Motor neuron (in vitro differentiated cells): ENCODE measurements around the gene STRIP2. TPM values are rescaled to one million over a fixed set of nuclear protein-coding genes. Genes with fewer than 3 reads are reported as not detected.
"Not testable (repeated sequence)": the region's sequence is repeated elsewhere in the genome, so short reads cannot be mapped to it uniquely, and the experiment has no call there.

ENCODE experiments used
- ATAC-seq, 8 experiments: fragments of 200-7000 bp; cut with Tn5 transposase; replicated peaks in 6 of 8; 2 replicates each; pipeline ENCODE4 v1.8.0; 2021; ENCODE audit warnings: mild to moderate bottlenecking in 8 of 8, moderate library complexity in 8 of 8
- H3K27ac ChIP-seq, 2 donors: fragments of 250-450 bp; sonication (Bioruptor Pico); 2 replicates each; pipeline ENCODE4 v1.9.0; 2021; ENCODE audit warnings: antibody characterized with exemption in 2 of 2, mild to moderate bottlenecking in 2 of 2, moderate library complexity in 1 of 2
- H3K4me1 ChIP-seq, 2 donors: fragments of 250-450 bp; sonication (Bioruptor Pico); replicated peaks in 1 of 2; 2 replicates each; pipeline ENCODE4 v1.6.1; 2021; ENCODE audit warnings: antibody characterized with exemption in 2 of 2, mild to moderate bottlenecking in 2 of 2, moderate library complexity in 1 of 2
- H3K4me3 ChIP-seq, 5 donors: fragments of 250-450 bp; sonication (Bioruptor Pico); 2 replicates each; pipeline ENCODE4 v1.9.0; 2021; ENCODE audit warnings: antibody characterized with exemption in 5 of 5, mild to moderate bottlenecking in 5 of 5, moderate library complexity in 4 of 5
- WGBS, 10 experiments: fragments of 450-650 bp; shearing (Covaris generic); methylation state at CpG; one replicate each; pipeline ENCODE4 v1.0.0; 2022; 5-methylcytosine and 5-hydroxymethylcytosine counted together
- in situ Hi-C, 9 experiments: fragments of 400-800 bp; cut with MboI; loops; one replicate each; pipeline ENCODE4 v1.15.0; 2021; ENCODE audit warnings: low sequenced_read_pairs in 9 of 9, low pct_unique_long_range_greater_than_20kb in 2 of 9; ENCODE audit not compliant: unreplicated experiment in 9 of 9
- total RNA-seq, 8 experiments: library from RNA; unstranded; fragments of 300-600 nt; gene quantifications; 2 replicates each; pipeline versions ENCODE4 v1.2.3 to v1.2.4, GENCODE V29; 2022

Gene STRIP2
- total RNA-seq, 8 experiments from 2014 or later = 1.2 to 41.1 (median 2.6) TPM

- Histone ChIP-seq H3K27ac (no peak overlapping the region), H3K4me1 (no peaks in the 10 kb centered on the region), H3K4me3 (no peak overlapping the region)
- 67 to 100% (median 100%) methylated on average over 1 of the region's 1 CpG; no CpG with 5 or more reads in 5 of the 10 experiments for WGBS, 10 experiments
- peak in 3 of 8 experiments; percentile 25 to 58 (median 49) for ATAC-seq
- in situ Hi-C loops = loop anchor here in 4 of 9 experiments (25.0 kb wide), 1 partner anchor 256 kb away; no protein-coding TSS in a partner anchor
Measured at GRCh38 chr7:129468087-129468486, 33.9 kb downstream of the STRIP2 start.

DNA sequence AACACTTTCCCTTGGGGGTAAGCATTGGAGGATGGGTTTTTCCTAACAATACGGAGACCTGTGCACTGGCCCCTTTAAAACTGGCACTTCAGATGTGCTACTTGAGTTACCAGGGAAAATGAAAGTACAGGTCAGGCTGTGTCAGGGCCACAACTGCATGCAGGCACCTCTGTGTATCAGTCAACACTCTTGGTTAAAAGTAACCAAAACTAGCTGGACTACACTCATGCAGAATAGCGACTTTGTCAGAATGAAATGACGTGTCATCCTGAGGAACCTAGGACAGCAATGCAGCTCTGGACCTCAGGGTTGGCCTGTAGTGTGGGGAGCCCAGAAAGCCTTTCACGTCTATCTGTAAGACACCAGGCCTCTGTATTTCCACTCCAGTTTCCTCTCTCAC is 34.3 kb downstream of the STRIP2 start:
- in situ Hi-C loops = loop anchor here in 4 of 9 experiments (25.0 kb wide), 1 partner anchor 256 kb away; no protein-coding TSS in a partner anchor
- 80 to 100% (median 92%) methylated on average over 1 to 2 of the region's 4 CpGs; no CpG with 5 or more reads in 5 of the 10 experiments for WGBS, 10 experiments
- Histone ChIP-seq H3K27ac (no peak overlapping the region), H3K4me1 (no peaks in the 10 kb centered on the region), H3K4me3 (no peak overlapping the region)
- no peak for ATAC-seq

DNA sequence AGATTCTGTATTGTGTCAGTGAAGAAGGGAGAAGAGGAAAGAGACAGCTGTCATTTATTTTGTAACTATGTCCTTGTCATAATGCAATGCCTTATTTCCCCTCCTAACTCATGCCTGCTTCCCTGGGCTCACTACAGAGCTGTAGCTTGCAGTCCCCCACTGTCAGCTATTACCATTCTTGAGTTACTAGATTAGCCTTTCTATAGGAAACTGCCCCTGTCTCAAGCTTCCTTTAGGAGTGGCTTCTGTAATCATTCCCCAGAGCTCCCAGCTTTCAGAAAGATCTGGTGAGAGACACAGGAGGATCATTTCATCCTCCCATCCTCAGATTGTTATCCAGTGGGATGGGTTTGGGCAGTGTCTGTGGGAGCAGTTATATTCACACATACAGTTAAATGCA is 35.7 kb downstream of the STRIP2 start:
- Histone ChIP-seq H3K4me1 (no peaks in the 10 kb centered on the region), H3K4me3 (no peak overlapping the region), H3K27ac (no peak overlapping the region)
- ATAC-seq = no peak
- in situ Hi-C loops = loop anchor here in 5 of 9 experiments (10.0 to 25.0 kb wide), 3 partner anchors 105 to 258 kb away; partner anchors contain the start of gene AHCYL2 (in 1 of the 5)

- 11 to 100% (median 71%) methylated on average over 1 of the region's 1 CpG; no CpG with 5 or more reads in 6 of the 10 experiments for WGBS, 10 experiments
- no peak for ATAC-seq
- no peaks in the 10 kb centered on the region for H3K4me1 ChIP-seq
- H3K4me3 ChIP-seq = no peak overlapping the region
- no peak overlapping the region for H3K27ac ChIP-seq
- in situ Hi-C loops = loop anchor here in 5 of 9 experiments (10.0 to 25.0 kb wide), 3 partner anchors 106 to 258 kb away; partner anchors contain the start of gene AHCYL2 (in 1 of the 5)
Measured at GRCh38 chr7:129470411-129470810, 36.2 kb downstream of the STRIP2 start.

DNA sequence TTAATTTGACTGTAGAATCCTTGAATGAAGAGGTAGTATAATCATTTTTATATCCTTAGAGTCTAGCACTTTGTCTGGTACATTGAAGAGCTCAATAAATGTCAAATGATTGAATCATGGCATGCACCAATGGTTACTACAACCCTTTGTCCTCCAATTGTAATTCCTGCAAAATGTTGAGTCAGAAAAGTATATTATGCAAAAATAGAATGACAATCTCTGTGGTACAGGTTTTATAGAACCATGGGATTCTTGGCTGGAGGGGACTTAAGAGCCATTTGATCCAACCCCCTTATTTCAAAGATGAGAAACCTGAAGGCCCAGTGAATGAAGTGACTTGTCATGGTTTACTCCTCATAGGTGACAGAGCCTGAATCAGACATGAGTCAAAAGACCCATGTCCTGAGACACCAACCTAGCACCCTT is 37.2 kb downstream of the STRIP2 start:
- Histone ChIP-seq H3K4me1 (no peaks in the 10 kb centered on the region), H3K27ac (no peak overlapping the region), H3K4me3 (no peak overlapping the region)
- ATAC-seq = no peak
- in situ Hi-C loops = loop anchor here in 5 of 9 experiments (10.0 to 25.0 kb wide), 3 partner anchors 107 to 259 kb away; partner anchors contain the start of gene AHCYL2 (in 1 of the 5)

DNA sequence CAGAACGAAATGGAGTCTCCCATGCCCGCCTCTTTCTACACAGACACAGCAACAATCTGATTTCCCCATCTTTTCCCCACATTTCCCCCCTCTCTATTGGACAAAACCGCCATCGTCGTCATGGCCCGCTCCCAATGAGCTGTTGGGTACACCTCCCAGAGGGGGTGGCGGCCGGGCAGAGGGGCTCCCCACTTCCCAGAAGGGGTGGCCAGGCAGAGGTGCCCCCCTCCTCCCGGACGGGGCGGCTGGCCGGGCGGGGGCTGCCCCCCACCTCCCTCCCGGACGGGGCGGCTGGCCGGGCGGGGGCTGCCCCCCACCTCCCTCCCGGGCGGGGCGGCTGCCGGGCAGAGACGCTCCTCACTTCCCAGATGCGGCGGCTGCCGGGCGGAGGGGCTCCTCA is 41.7 kb downstream of the STRIP2 start:
- no CpG with 5 or more reads among the region's 27 CpGs for WGBS, 10 experiments
- H3K27ac ChIP-seq, ATAC-seq, H3K4me3 ChIP-seq, H3K4me1 ChIP-seq: not testable (repeated sequence)
- in situ Hi-C loops = loop anchor here in 1 of 9 experiments (10.0 kb wide), 2 partner anchors 111 to 251 kb away; partner anchors contain the start of gene AHCYL2

DNA sequence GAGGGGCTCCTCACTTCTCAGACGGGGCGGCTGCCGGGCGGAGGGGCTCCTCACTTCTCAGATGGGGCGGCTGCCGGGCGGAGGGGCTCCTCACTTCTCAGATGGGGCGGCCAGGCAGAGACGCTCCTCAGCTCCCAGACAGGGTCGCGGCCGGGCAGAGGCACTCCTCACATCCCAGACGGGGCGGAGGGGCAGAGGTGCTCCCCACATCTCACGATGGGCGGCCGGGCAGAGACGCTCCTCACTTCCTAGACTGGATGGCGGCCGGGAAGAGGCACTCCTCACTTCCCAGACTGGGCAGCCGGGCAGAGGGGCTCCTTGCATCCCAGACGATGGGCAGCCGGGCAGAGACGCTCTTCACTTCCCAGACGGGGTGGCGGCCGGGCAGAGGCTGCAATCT is 42.2 kb downstream of the STRIP2 start:
- no CpG with 5 or more reads among the region's 27 CpGs for WGBS, 10 experiments

DNA sequence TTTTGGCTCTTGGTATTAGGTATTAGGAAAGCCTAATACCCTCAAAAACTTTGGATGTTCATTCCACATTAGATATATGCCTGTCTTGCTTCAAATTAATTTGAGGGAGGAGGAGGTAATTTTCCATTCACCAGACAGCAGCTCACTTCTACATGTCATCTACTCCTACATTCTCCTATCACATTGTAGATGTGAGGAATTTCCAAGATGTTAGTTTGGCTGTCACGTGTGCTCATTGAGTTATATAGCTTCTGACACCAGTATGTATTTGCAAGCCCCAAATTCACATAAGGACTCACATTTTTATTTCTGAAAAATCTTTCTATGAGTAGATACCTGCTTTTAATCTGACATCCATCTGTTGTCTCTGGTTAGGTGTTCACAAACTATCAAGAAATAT is 45.6 kb downstream of the STRIP2 start:
- Histone ChIP-seq H3K4me1 (no peaks in the 10 kb centered on the region), H3K27ac (no peak overlapping the region), H3K4me3 (no peak overlapping the region)
- ATAC-seq = no peak
- in situ Hi-C loops = loop anchor here in 1 of 9 experiments (10.0 kb wide), 2 partner anchors 115 to 255 kb away; partner anchors contain the start of gene AHCYL2
- WGBS, 10 experiments = 57 to 100% (median 100%) methylated on average over 1 of the region's 1 CpG; no CpG with 5 or more reads in 1 of the 10 experiments

More for the DNA sequence above, 42.2 kb downstream of the STRIP2 start:
- in situ Hi-C loops = loop anchor here in 1 of 9 experiments (10.0 kb wide), 2 partner anchors 112 to 252 kb away; partner anchors contain the start of gene AHCYL2
- not testable (repeated sequence) for H3K4me3 ChIP-seq, H3K27ac ChIP-seq, ATAC-seq, H3K4me1 ChIP-seq

DNA sequence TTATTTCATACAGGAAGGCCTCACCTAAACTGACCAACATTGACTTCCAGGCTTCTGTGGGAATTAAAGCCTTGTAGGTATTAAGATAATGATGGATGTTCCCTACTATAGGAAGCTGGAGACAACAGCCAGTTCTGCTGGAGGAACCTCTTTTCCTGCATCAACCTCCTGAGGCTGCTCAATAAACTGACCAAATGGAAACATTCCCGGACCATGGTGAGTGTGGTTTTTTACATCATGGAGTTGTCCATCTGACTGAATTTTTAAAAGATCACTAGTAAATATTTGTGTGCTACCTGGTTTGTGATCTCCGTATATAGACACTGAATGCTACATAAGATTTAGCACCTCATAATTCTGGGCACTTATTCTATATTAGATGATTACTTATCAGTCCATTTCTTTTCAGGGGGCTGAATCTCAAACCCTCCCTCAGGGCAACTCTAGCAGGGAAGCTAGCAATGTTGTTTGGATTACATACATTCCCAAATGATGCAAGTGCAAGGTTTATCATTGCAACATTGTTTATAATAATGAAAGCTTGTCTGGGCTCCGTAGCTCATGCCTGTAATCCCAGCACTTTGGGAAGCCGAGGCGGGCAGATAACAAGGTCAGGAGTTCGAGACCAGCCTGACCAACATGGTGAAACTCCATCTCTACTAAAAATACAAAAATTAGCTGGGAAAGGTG is 46.6 kb downstream of the STRIP2 start:
- 80 to 100% (median 99%) methylated on average over 1 to 6 of the region's 6 CpGs; no CpG with 5 or more reads in 2 of the 10 experiments for WGBS, 10 experiments
- in situ Hi-C loops = no loop called here

GRCh38 chr7:129481376-129481775 is 47.1 kb downstream of the STRIP2 start:
- H3K4me1 ChIP-seq, H3K4me3 ChIP-seq, in situ Hi-C loops, ATAC-seq, H3K27ac ChIP-seq: not testable (repeated sequence)
- 80 to 100% (median 93%) methylated on average over 1 to 6 of the region's 6 CpGs; no CpG with 5 or more reads in 3 of the 10 experiments for WGBS, 10 experiments

More for the DNA sequence above, 46.6 kb downstream of the STRIP2 start:
- ATAC-seq = no peak
- H3K4me3 ChIP-seq = no peak overlapping the region
- H3K4me1 ChIP-seq = no peaks in the 10 kb centered on the region
- H3K27ac ChIP-seq = no peak overlapping the region

DNA sequence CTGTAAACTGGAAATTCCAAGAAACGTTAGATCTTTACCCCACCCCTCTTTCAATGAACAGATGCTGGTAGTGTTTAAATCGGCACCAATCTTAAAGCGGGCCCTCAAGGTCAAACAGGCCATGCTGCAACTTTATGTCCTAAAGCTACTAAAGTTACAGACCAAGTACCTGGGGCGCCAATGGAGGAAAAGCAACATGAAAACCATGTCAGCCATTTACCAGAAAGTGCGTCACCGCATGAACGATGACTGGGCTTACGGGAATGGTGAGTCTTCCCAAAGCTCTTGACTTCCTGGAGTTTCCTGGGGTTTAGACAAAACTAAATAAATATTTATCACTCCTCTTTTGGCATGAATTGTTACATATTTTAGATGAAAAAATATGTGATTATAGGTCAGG is 48.5 kb downstream of the STRIP2 start:
- ATAC-seq = no peak
- Histone ChIP-seq H3K4me1 (no peaks in the 10 kb centered on the region), H3K27ac (no peak overlapping the region), H3K4me3 (no peak overlapping the region)
- in situ Hi-C loops = no loop called here
- 80 to 100% (median 97%) methylated on average over 1 to 8 of the region's 8 CpGs for WGBS, 10 experiments

- no peak overlapping the region for H3K4me3 ChIP-seq
- WGBS, 10 experiments = 13 to 100% (median 52%) methylated on average over 1 to 3 of the region's 3 CpGs; no CpG with 5 or more reads in 4 of the 10 experiments
- no peaks in the 10 kb centered on the region for H3K4me1 ChIP-seq
- peak in 2 of 8 experiments; percentile 56 to 77 for ATAC-seq
- in situ Hi-C loops = no loop called here
- H3K27ac ChIP-seq = no peak overlapping the region
Measured at GRCh38 chr7:129489491-129489890, 55.3 kb downstream of the STRIP2 start.

DNA sequence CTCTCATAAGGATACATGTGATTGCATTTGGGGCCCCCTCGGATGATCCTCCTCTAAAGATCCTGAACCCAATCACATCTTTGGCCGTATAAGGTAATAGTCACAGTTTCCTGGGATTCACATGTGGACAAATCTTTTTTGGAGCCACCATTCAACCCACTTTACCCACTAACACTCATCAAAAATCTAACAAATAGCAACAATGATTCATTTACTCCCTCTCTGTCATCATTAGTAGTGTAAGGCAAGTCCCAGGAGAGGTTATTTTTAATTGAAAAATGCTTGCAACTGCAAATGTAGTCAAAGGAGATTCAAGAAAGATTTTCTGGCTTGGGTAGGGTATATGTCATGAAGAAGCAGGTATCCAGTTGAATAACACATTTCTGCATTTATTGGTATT is 58.2 kb downstream of the STRIP2 start:
- no peak overlapping the region for H3K4me3 ChIP-seq
- WGBS, 10 experiments = 40 to 100% (median 82%) methylated on average over 1 to 2 of the region's 2 CpGs; no CpG with 5 or more reads in 4 of the 10 experiments
- in situ Hi-C loops = no loop called here
- H3K4me1 ChIP-seq = no peaks in the 10 kb centered on the region
- no peak for ATAC-seq
- H3K27ac ChIP-seq = no peak overlapping the region
